Lower leg skin (tissue), 3 donors: Measurements from ENCODE around the gene ELF1.

ENCODE experiments used
- CTCF ChIP-seq, 3 donors: fragments of 450-650 bp; IDR thresholded peaks; one replicate each; pipeline ENCODE4 v1.5.1; 2016; ENCODE audit warnings: antibody characterized with exemption in 3 of 3, mild to moderate bottlenecking in 3 of 3, moderate library complexity in 2 of 3
- POLR2A ChIP-seq, 2 donors: fragments of 450-650 bp; IDR thresholded peaks; one replicate each; pipeline ENCODE4 v1.6.1; 2016 to 2017; ENCODE audit warnings: antibody characterized with exemption in 2 of 2, mild to moderate bottlenecking in 1 of 2, moderate library complexity in 1 of 2

GRCh38 chr13:40943073-40943472, 76.0 kb downstream of the ELF1 start:
- TF ChIP-seq CTCF (IDR thresholded peaks at IDR 0.05) = no peak
- no peak for TF ChIP-seq POLR2A (IDR thresholded peaks at IDR 0.05)
